Activated CD8-positive, alpha-beta memory T cell treated with anti-CD3 and anti-CD28 coated beads for 4 hours (primary cell): ENCODE data around the gene SETX.
"Not testable (repeated sequence)": the region's sequence is repeated elsewhere in the genome, so short reads cannot be mapped to it uniquely, and the experiment has no call there.

Source experiments
- DNase-seq, 2 donors: peaks; one replicate each; pipeline ENCODE4 v3.0.0-alpha.2; 2020; ENCODE audit warnings: low read depth in 2 of 2

Gene SETX

DNA sequence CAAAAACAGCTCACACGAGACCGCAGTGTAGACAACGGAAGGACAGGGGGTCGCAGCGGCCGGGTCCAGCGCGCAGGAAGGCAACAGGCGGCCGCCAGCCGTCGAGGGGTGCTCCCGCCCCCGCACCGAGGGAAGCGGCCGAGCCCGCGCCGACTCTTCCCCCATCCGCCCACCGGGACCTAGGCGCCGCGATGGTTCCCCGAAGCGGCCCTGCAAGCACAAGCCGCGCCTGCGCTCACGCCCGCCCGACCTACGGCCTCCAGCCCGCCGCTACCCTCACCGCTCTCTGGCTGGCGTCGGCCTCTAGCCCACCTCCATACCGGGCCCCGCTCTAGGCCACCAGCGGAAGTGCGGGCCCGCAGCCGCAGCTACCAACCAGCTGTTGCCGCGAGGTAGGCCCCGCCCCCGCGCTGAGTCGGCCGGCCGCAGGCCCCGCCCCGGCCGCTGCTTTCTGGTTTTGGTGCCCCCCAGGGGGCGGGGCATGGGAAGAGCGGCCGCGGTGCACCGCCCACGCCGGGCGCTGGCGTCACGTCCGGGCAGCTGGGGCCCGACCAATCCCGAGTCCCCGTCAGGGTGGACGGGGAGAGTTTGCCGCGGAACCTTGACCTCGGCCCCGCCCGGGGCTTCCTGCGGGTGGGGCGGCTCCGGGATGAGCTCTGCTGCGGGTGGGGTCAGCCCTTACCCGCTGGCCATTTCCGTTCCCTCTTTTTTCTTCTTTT lies at the start of gene SETX:
Gene SETX (minus strand): TSS at position 350 of the 719 bp plus-strand sequence. CDS start 5,558 bp downstream, outside the sequence.
- peak; percentile 94 to 96 for DNase-seq

- no peak for DNase-seq
These were observed 49.6 kb upstream of the SETX start for GRCh38 chr9:132404228-132404881.

GRCh38 chr9:132401824-132402223 lies 47.0 kb upstream of the SETX start:
- DNase-seq = no peak

GRCh38 chr9:132395560-132395959 lies 40.8 kb upstream of the SETX start:
- no peak for DNase-seq

GRCh38 chr9:132391449-132391848 lies 36.7 kb upstream of the SETX start:
- no peak for DNase-seq

DNA sequence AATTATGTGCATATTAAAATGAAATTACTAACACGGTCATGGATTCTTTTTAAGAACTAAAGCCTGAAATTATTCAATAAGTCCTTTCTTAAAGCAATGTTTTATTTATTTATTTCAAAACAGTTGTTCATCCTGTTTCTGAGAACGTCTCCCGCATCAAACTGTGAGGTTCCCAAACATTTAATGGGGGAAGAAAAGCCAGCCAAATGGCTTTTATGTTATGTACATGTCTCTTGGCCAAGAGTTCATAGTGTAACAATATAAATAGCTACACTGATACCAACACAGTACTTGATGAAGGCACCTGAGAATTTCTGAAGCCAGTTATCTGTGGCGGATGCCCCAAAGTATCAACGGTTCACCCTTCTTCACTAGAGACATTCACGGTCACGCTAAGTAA lies 36.2 kb upstream of the SETX start:
- DNase-seq = no peak

DNA sequence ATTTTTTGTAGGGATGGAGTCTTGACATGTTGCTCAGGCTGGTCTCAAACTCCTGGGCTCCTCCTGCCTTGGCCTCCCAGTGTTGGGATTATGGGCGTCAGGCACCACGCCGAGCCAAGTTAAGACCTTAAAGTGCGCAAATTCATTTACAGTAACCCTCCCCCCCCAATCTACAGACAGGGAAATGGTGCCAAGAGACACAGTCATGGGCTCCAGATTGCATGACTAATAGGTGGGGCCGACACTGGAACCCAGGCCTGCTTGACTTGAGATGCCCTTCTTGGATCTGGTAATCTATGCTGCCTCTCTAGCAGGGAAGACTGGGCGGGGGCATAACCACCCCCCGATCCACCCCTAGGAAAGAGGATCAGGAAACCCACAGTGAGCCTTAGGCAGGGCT lies 32.3 kb upstream of the SETX start:
- no peak for DNase-seq

GRCh38 chr9:132384376-132384775 lies 29.6 kb upstream of the SETX start:
- no peak for DNase-seq

- no peak for DNase-seq
These were observed 28.7 kb upstream of the SETX start for GRCh38 chr9:132383462-132383883.

DNA sequence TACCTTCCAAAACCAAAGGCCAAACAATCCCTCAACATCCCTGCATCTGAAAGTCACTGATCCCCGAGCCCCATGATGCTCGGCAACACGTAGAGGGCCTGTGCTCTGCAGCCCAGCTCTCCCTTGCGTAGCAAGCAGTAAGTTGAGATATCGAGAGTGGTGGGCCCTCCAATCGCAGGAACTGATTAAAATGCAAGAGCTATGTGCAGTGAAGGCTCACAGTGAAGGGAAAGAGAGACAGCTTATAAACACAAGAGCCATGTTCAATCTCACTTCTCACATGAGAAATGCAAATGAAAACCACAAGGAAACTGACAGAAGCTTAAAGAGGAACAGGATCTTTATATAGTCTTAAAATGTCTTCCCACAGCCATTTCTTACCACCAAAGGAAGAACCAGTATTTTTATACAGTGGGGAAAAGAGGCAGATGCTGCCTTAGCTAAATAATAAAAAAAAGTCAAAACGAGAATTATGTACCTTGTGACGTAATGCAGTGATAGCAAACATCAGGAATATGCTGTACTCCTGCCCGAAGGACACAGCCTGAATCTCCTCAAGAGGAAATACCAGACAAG lies 27.3 kb upstream of the SETX start:
- DNase-seq = no peak

GRCh38 chr9:132378416-132378815 lies 23.6 kb upstream of the SETX start:
- not testable (repeated sequence) for DNase-seq

- not testable (repeated sequence) for DNase-seq
These were observed 23.0 kb upstream of the SETX start for GRCh38 chr9:132377769-132378168.

DNA sequence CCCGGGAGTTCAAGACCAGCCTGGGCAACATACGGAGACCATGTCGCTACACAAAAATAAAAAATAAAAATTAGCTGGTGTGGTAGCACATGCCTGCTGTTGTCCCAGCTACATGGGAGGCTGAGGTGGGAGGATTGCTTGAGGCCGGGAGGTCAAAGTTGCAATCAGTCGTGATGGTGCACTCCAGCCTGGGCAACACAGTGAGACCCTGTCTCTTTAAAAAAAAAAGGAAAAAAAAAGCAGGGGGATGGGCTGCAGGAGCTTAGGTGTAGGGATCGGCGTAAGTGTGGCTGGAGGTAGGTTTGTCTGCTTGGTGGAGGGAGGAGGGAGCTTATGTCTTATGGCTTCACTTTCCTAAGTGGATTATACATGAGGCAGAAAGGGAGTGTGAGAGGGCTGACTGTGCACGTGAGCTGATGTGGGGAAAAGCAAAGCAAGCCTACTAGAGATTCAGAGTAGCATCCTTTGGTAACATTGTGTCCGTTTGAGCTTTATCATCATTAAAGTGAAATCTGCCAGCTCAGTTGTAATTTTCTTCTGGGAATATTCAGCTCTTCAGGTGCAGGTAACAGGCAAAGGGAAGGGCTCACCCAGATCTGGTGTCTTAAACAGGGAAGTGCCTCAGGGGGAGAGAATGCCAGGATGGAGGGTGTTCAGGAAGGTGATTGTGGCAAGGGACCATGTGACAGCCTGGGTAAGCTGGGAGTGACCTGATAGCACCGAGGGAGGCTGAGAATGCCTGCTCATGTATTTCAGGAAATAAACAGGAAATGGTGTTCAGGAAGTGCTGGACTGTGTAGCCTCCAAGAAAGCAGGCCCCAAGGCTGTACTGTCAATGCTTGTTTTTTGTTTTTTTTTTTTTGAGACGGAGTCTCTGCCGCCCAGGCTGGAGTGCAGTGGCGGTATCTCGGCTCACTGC lies 17.6 kb upstream of the SETX start:
- DNase-seq = no peak

DNA sequence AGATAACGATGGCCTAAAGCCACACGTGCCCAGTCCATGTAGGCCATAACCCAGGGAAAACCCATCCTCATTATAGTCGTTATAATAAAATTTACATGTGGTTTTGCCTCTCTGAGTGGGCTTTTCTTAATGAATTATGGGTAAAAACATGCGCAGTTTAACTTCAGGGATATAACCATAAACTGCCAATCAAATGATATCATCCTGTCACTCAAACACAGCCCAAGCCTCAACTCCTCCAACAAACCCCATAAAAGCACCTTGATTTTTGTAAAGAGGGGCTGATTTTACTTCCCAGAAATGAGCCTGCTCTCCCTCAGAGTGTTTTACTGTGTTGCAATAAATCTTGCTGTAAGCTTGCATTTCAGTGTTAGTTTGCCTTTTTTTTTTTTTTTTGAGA lies 15.8 kb upstream of the SETX start:
- no peak for DNase-seq

DNA sequence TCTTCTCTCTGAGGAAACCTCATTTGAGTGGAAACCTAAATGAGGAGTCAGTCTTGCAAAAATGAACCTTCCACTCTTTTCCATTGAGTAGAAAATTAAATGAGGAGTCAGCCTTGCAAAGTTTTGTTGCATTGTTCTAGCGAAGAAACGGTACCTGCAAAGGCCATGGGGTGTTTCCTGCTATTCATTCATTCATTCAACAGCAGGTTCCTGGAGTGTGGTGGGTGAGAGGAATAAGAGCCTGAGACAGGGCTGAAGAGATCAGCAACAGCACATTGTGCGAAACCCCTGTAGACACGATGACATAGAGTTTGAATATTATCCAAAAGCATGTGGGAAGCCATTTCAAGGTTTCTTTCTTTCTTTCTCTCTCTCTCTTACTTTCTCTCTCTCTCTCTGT lies 14.6 kb upstream of the SETX start:
- no peak for DNase-seq

- no peak for DNase-seq
These were observed 13.0 kb upstream of the SETX start for GRCh38 chr9:132367613-132368313.

DNA sequence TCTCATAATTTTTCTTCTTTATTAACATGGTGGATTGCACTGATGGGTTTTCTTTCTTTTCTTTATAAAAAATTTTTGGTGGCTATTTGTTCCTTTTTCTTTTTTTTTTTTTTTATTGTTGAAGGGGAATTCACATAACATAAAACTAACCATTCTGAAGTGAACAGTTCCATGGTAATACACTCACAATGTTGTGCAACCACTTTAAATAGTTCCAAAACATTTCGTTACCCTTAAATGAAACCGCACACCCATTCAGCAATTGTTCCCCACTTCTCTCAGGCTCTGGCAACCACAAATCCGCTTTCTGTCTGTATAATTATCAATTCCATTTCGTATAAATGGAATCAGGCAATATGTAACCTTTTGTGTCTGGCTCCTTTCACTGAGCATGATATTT lies 11.7 kb upstream of the SETX start:
- DNase-seq = no peak

- DNase-seq = no peak
These were observed 11.2 kb upstream of the SETX start for GRCh38 chr9:132365986-132366385.

DNA sequence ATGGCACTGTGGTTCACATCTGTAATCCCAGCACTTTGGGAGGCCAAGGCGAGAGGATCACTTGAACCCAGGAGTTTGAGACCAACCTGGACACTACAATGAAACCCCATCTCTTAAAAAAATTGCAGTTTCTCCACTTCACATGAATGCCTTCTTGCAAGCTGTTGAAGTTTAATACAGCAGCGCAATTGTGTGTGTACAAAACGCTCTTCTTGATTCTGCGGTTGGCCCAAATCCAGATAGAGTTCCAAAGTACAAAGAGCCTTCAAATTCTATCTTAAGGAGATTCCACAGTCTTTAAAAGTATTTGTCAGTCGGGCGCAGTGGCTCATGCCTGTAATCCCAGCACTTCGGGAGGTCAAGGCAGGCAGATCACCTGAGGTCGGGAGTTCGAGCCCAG lies 9.3 kb upstream of the SETX start:
- DNase-seq = no peak

DNA sequence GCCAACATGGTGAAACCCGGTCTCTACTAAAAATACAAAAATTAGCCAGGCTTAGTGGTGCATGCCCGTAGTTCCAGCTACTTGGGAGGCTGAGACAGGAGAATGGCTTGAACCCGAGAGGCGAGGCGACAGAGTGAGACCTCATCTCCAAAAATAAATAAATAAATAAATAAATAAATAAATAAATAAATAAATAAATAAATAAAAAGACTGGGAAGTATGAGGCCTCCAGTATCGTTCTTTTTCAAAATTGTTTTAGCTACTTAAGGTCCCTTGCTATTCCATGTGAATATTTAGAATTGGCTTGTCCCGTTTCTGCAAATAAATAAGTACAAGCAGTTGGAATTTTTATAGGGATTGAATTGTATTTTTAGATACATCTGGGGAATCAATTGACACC lies 3.0 kb upstream of the SETX start:
- no peak for DNase-seq

DNA sequence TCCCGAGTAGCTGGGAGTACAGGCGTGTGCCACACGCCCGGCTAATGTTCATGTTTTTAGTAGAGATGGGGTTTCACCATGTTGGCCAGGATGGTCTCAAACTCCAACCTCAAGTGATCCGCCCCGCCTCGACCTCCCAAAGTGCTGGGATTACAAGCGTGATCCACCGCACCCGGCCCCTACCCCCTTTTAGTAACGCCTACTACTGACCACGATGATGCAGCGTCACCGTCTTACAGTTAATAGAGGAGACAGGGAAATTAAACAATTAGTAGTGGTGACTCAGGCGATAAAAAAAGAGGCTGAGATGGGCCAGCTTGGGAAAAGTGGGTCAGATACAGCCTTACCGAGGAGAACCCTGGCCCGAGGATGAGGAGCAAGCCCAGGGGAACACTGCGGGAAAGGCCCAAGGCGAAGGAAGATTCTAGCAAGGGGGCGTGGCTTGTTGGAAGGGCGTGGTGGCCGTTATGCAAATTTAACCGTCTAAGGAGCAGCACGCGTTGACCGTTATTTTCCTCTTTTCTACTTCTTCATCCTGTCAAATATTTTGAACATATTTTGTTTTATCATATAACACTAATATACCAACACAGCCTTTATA lies 1.6 kb upstream of the SETX start:
- DNase-seq = no peak
